ENCODE results near the gene PLBD1.

DNA sequence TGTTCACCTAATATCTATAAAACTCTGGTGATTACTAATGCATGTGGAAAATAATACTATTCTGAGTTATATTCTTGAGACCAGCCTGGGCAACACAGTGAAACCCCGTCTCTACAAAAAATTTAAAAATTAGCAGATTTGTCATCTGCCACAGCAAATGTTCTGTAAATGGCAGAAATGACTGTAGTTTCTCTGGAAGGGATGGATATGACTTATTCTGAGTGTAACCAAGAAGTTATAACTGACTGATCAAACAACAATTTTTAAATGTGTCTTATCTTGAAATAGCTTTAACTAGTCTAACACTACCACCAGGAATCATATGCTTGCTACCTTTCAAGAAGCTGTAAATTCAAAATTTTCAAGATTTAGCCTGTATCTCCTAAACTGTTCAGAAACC is 88.7 kb downstream of the PLBD1 start:
- TF ChIP-seq POLR2AphosphoS5 (IDR thresholded peaks at IDR 0.05) (no peak), POLR2A (IDR thresholded peaks at IDR 0.05) (no peak)
- TF ChIP-seq, protein P1, sequence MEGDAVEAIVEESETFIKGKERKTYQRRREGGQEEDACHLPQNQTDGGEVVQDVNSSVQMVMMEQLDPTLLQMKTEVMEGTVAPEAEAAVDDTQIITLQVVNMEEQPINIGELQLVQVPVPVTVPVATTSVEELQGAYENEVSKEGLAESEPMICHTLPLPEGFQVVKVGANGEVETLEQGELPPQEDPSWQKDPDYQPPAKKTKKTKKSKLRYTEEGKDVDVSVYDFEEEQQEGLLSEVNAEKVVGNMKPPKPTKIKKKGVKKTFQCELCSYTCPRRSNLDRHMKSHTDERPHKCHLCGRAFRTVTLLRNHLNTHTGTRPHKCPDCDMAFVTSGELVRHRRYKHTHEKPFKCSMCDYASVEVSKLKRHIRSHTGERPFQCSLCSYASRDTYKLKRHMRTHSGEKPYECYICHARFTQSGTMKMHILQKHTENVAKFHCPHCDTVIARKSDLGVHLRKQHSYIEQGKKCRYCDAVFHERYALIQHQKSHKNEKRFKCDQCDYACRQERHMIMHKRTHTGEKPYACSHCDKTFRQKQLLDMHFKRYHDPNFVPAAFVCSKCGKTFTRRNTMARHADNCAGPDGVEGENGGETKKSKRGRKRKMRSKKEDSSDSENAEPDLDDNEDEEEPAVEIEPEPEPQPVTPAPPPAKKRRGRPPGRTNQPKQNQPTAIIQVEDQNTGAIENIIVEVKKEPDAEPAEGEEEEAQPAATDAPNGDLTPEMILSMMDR (IDR thresholded peaks at IDR 0.05): no peak

Measured in transverse colon (tissue), 4 donors.